Measurements from ENCODE around the gene MPC2.
"Not testable (repeated sequence)": the region's sequence is repeated elsewhere in the genome, so short reads cannot be mapped to it uniquely, and the experiment has no call there.

The MPC2 gene

GRCh38 chr1:167936068-167936929, 573 bp downstream of the MPC2 start, which contains the start of gene DCAF6:
TSS of gene DCAF6 (plus strand) at chr1:167936683. CDS start at chr1:167936912, 229 bp downstream.
- DNase-seq (ENCODE audit: low read depth) = peak; percentile 99
- H3K4me3 ChIP-seq (ENCODE audit: low read depth, low read length) = peak within 1 kb of the TSS; percentile 100
- TF ChIP-seq CTCF (IDR thresholded peaks at IDR 0.05; ENCODE audit: insufficient read depth, low read depth, low read length, missing control alignments) = no peak

- TF ChIP-seq CTCF (IDR thresholded peaks at IDR 0.05; ENCODE audit: insufficient read depth, low read depth, low read length, missing control alignments) = no peak
- peak; percentile 53 for DNase-seq (ENCODE audit: low read depth)
- peak overlapping the region; percentile 70 for H3K4me3 ChIP-seq (ENCODE audit: low read depth, low read length)
Measured at GRCh38 chr1:167935216-167936067, 1.4 kb downstream of the MPC2 start.

- no peak for TF ChIP-seq CTCF (IDR thresholded peaks at IDR 0.05; ENCODE audit: insufficient read depth, low read depth, low read length, missing control alignments)
- H3K4me3 ChIP-seq (ENCODE audit: low read depth, low read length) = peak overlapping the region; percentile 70
- no peak for DNase-seq (ENCODE audit: low read depth)
Measured at GRCh38 chr1:167934426-167935215, 2.3 kb downstream of the MPC2 start.

- no peak for TF ChIP-seq CTCF (IDR thresholded peaks at IDR 0.05; ENCODE audit: insufficient read depth, low read depth, low read length, missing control alignments)
- peak overlapping the region; percentile 70 for H3K4me3 ChIP-seq (ENCODE audit: low read depth, low read length)
- no peak for DNase-seq (ENCODE audit: low read depth)
Measured at GRCh38 chr1:167933788-167934187, 3.1 kb downstream of the MPC2 start.

GRCh38 chr1:167929725-167930124, 7.1 kb downstream of the MPC2 start:
- no peak for DNase-seq (ENCODE audit: low read depth)
- no peak for TF ChIP-seq CTCF (IDR thresholded peaks at IDR 0.05; ENCODE audit: insufficient read depth, low read depth, low read length, missing control alignments)
- no peak overlapping the region for H3K4me3 ChIP-seq (ENCODE audit: low read depth, low read length)

- DNase-seq (ENCODE audit: low read depth); H3K4me3 ChIP-seq (ENCODE audit: low read depth, low read length): not testable (repeated sequence)
Measured at GRCh38 chr1:167928919-167929318, 8.0 kb downstream of the MPC2 start.

Measured in GM12865 (cell line).